Thoracic aorta (tissue), 2 donors: ENCODE measurements around the gene AFF1. TPM values are rescaled to one million over a fixed set of nuclear protein-coding genes. Genes with fewer than 3 reads are reported as not detected.

Experiments
- ATAC-seq: fragments of 150-250 bp; one replicate; pipeline ENCODE4 v1.8.0; 2017; ENCODE audit warnings: low read depth; ENCODE audit not compliant: insufficient number of reproducible peaks, low FRiP score
- DNase-seq: peaks from one replicate; pipeline ENCODE4 v3.0.0-alpha.2; 2020; ENCODE audit warnings: low spot score
- H3K27ac ChIP-seq, 2 donors: fragments of 200-600 bp; sonication (generic); 1 replicate in 1 of 2; 2 replicates in 1 of 2; pipeline ENCODE4 v1.5.1; 2016; ENCODE audit warnings: mild to moderate bottlenecking in 2 of 2, moderate library complexity in 2 of 2
- H3K27me3 ChIP-seq: fragments of 200-600 bp; sonication (generic); replicated peaks from 2 replicates; pipeline ENCODE4 v1.6.0; 2016; ENCODE audit warnings: mild to moderate bottlenecking; ENCODE audit not compliant: insufficient read depth
- H3K36me3 ChIP-seq: fragments of 200-600 bp; sonication (generic); one replicate; pipeline ENCODE4 v1.5.1; 2016
- H3K4me1 ChIP-seq, 2 donors: fragments of 200-600 bp; sonication (generic); 1 replicate in 1 of 2; 2 replicates in 1 of 2; pipeline versions ENCODE4 v1.5.1 to v1.6.0; 2016; ENCODE audit warnings: low read depth in 2 of 2, mild to moderate bottlenecking in 1 of 2; ENCODE audit not compliant: control insufficient read depth in 1 of 2
- H3K4me3 ChIP-seq: fragments of 200-600 bp; sonication (generic); 2 replicates; pipeline ENCODE4 v1.5.1; 2016; ENCODE audit warnings: mild to moderate bottlenecking
- H3K9me3 ChIP-seq: fragments of 200-600 bp; sonication (generic); 2 replicates; pipeline ENCODE4 v1.5.1; 2016
- total RNA-seq, 2 donors: library from RNA; depleted of rRNA; stranded (reverse); fragments of >200 nt; gene quantifications; one replicate each; pipeline versions ENCODE4 v1.1.0 to v1.2.3, GENCODE V29; 2016
- TF ChIP-seq, protein P1 (sequence below): fragments of 200-600 bp; sonication (generic); IDR thresholded peaks from one replicate; pipeline ENCODE4 v1.5.1; 2019; ENCODE audit warnings: antibody characterized with exemption

The AFF1 gene
- total RNA-seq, 2 donors from 2014 or later = 51.9 to 93.2 TPM

DNA sequence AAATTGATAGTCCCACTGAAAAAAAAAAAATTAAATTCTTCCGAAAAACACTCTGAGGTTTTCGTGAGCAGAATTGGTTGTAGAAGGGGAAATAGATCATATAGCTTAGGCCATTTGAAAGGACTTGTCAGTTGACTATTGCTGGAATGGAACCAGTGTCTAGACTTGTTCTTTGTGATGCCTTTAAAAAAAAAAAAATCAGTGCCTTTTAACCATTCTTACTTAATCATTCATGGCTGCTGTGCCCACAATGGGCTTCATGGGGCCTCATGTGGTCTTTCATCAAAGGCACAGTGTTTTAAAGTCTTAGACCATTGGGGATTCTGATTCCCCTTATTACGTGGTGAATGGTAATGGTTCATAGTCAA, 139.3 kb downstream of the AFF1 start:
- DNase-seq (no peak), ATAC-seq (no peak)
- Histone ChIP-seq H3K36me3 (no peaks in the 10 kb centered on the region), H3K4me3 (no peak overlapping the region), H3K27me3 (no peaks in the 10 kb centered on the region), H3K4me1 (peaks cover 26 to 39% of the 10 kb centered on the region in 2 donors), H3K27ac (no peak overlapping the region), H3K9me3 (no peaks in the 10 kb centered on the region)
- TF ChIP-seq, protein P1, sequence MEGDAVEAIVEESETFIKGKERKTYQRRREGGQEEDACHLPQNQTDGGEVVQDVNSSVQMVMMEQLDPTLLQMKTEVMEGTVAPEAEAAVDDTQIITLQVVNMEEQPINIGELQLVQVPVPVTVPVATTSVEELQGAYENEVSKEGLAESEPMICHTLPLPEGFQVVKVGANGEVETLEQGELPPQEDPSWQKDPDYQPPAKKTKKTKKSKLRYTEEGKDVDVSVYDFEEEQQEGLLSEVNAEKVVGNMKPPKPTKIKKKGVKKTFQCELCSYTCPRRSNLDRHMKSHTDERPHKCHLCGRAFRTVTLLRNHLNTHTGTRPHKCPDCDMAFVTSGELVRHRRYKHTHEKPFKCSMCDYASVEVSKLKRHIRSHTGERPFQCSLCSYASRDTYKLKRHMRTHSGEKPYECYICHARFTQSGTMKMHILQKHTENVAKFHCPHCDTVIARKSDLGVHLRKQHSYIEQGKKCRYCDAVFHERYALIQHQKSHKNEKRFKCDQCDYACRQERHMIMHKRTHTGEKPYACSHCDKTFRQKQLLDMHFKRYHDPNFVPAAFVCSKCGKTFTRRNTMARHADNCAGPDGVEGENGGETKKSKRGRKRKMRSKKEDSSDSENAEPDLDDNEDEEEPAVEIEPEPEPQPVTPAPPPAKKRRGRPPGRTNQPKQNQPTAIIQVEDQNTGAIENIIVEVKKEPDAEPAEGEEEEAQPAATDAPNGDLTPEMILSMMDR = no peak

DNA sequence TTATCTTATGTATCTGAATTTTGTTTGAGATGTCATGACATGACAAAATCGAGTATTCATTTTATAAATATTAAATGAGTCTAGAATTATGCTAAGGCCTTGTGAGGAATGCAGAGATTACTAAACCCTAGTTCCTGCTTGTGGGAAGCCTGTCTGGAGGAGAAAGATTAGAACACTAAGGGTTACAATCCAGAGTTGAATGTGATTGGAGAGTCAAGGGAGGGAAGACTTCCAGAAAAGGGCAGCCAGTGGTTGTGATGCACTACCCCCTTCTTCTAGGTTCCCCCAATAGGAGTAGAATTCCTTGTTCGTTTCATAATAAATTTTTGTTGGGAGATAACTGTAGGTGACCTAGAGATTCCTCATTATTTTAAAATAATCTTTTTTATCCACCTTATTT, 141.1 kb downstream of the AFF1 start:
- TF ChIP-seq, protein P1 = no peak
- peaks cover 41 to 55% of the 10 kb centered on the region in 2 donors for H3K4me1 ChIP-seq
- H3K4me3 ChIP-seq = no peak overlapping the region
- DNase-seq (no peak), ATAC-seq (no peak)
- no peaks in the 10 kb centered on the region for H3K36me3 ChIP-seq
- no peaks in the 10 kb centered on the region for H3K27me3 ChIP-seq
- H3K9me3 ChIP-seq = no peaks in the 10 kb centered on the region
- H3K27ac ChIP-seq = no peak overlapping the region

DNA sequence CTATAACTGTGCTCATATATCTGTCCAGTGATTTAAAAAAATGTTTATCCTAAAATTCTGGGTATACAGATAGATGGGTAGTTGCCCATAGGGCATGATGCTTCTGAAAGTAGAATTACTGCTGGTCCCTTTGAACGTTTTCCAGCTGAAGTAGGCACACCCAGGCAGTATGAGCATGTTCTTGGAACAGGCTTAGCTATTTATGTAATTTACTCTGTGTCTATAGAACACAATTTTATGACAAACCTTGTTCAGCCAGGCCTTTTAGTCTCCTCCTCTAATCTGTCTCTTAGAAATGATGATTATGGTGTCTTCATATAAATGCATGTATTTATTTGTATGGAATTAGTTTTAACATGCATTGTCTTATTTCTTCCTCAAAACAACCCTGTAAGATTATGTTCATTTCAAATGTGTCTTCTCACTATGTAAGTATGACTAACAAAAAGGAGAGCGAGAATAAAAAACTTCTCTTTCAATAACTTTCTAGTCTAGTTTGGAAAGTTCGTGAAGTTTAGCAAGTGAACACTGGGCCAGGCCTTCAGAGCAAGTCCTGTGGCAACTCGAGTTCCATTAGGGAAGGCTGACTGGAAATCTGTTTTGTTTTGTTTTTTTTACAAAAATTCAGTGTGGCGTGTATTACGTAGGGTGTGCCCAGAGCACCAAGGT, 142.0 kb downstream of the AFF1 start:
- ATAC-seq (no peak), DNase-seq (no peak)
- H3K27me3 ChIP-seq = no peaks in the 10 kb centered on the region
- H3K36me3 ChIP-seq = no peaks in the 10 kb centered on the region
- H3K9me3 ChIP-seq = no peaks in the 10 kb centered on the region
- no peak overlapping the region for H3K4me3 ChIP-seq
- H3K4me1 ChIP-seq = peaks cover 46 to 65% of the 10 kb centered on the region in 2 donors
- TF ChIP-seq, protein P1 = no peak
- no peak overlapping the region for H3K27ac ChIP-seq

- H3K27ac ChIP-seq = peak overlapping the region; percentile 49 to 69
- no peak overlapping the region for H3K4me3 ChIP-seq
- H3K9me3 ChIP-seq = no peaks in the 10 kb centered on the region
- DNase-seq (no peak), ATAC-seq (no peak)
- no peaks in the 10 kb centered on the region for H3K27me3 ChIP-seq
- no peaks in the 10 kb centered on the region for H3K36me3 ChIP-seq
- TF ChIP-seq, protein P1 = no peak
- peaks cover 52 to 76% of the 10 kb centered on the region in 2 donors for H3K4me1 ChIP-seq
Measured at GRCh38 chr4:87077914-87078585, 143.2 kb downstream of the AFF1 start.

DNA sequence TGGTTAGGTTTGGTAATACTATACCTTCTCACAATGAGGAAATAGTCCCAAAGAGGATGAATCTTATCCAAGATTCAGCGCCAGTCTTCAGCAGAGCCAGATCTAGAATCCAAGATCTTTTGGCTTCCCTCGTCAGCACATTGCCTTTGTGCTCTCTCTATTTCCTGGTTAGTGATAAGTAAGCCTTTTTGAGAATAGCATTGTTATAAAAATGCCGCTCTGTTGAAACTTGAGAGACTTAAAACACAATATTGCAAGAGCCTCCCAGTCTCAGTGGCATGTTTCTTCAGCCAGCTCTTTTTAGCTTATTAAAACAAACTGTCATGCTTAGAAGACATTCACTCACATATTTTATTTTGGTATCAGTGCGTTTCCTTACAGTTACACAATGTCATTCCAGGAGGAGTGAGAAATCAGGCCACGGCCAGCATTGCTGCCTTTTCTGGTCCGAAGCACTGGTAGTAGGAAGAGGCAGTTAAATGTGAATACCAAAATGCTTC, 144.2 kb downstream of the AFF1 start:
- DNase-seq (peak; percentile 33), ATAC-seq (peak; percentile 58)
- Histone ChIP-seq H3K4me1 (peaks cover 48 to 76% of the 10 kb centered on the region in 2 donors), H3K9me3 (no peaks in the 10 kb centered on the region), H3K27me3 (no peaks in the 10 kb centered on the region), H3K36me3 (no peaks in the 10 kb centered on the region), H3K27ac (peak overlapping the region; percentile 49 to 69), H3K4me3 (peak overlapping the region; percentile 53)
- TF ChIP-seq, protein P1 = no peak
